CD14-positive monocyte (primary cell): ENCODE measurements around the gene VTN. TPM values are rescaled to one million over a fixed set of nuclear protein-coding genes. Genes with fewer than 3 reads are reported as not detected.
A peak's percentile ranks its signal among the peaks of the same experiment; 100 is the strongest.

Experiments used
- DNase-seq, 3 donors: peaks; one replicate each; pipeline ENCODE4 v3.0.0-alpha.2; 2011 to 2022
- H2AFZ ChIP-seq: 2 replicates; pipeline ENCODE4 v1.6.0; 2012; ENCODE audit warnings: mild to moderate bottlenecking, low read depth, low read length, inconsistent platforms; ENCODE audit not compliant: insufficient read depth, poor library complexity, severe bottlenecking
- H3K27ac ChIP-seq, 2 donors: 1 replicate in 1 of 2; 2 replicates in 1 of 2; pipeline ENCODE4 v1.5.1; 2012 to 2013; ENCODE audit warnings: low read length in 2 of 2, control low read depth in 1 of 2, inconsistent platforms in 1 of 2, low read depth in 1 of 2, mild to moderate bottlenecking in 1 of 2
- H3K27me3 ChIP-seq, 2 donors: one replicate each; pipeline versions ENCODE4 v1.6.0 to v1.6.1; 2011 to 2013; ENCODE audit warnings: low read length in 2 of 2; ENCODE audit not compliant: control insufficient read depth in 2 of 2, insufficient read depth in 2 of 2
- H3K36me3 ChIP-seq, 2 donors: replicated peaks in 1 of 2; 1 replicate in 1 of 2; 2 replicates in 1 of 2; pipeline versions ENCODE4 v1.5.1 to v1.6.1; 2012 to 2013; ENCODE audit warnings: low read length in 2 of 2, control low read depth in 1 of 2, inconsistent platforms in 1 of 2, mild to moderate bottlenecking in 1 of 2; ENCODE audit not compliant: insufficient read depth in 2 of 2, control insufficient read depth in 1 of 2
- H3K4me1 ChIP-seq, 2 donors: 1 replicate in 1 of 2; 2 replicates in 1 of 2; pipeline versions ENCODE4 v1.5.1 to v1.6.1; 2012 to 2013; ENCODE audit warnings: low read length in 2 of 2, control low read depth in 1 of 2, inconsistent platforms in 1 of 2, mild to moderate bottlenecking in 1 of 2, moderate library complexity in 1 of 2; ENCODE audit not compliant: insufficient read depth in 2 of 2, control insufficient read depth in 1 of 2
- H3K4me2 ChIP-seq: replicated peaks from 2 replicates; pipeline ENCODE3; 2012; ENCODE audit warnings: low read length, moderate library complexity, mild to moderate bottlenecking; ENCODE audit not compliant: poor library complexity, severe bottlenecking; ENCODE audit errors: extremely low read depth
- H3K4me3 ChIP-seq, 3 experiments: fragments of 200-600 bp in 1 of 3; sonication (generic) in 1 of 3; replicated peaks in 1 of 3; 1 replicate in 2 of 3; 2 replicates in 1 of 3; pipeline ENCODE4 v1.5.1; 2011 to 2013; ENCODE audit warnings: low read length in 3 of 3, mild to moderate bottlenecking in 3 of 3, control low read depth in 2 of 3, low read depth in 2 of 3, inconsistent platforms in 1 of 3, moderate library complexity in 1 of 3
- H3K79me2 ChIP-seq: 2 replicates; pipeline ENCODE4 v1.6.0; 2012; ENCODE audit warnings: mild to moderate bottlenecking, control low read depth, inconsistent platforms, low read length, moderate library complexity; ENCODE audit not compliant: insufficient read depth
- H3K9ac ChIP-seq: 2 replicates; pipeline ENCODE4 v1.6.0; 2017; ENCODE audit warnings: low read length, mild to moderate bottlenecking; ENCODE audit not compliant: insufficient read depth, poor library complexity, severe bottlenecking
- H3K9me3 ChIP-seq, 2 donors: replicated peaks in 1 of 2; 1 replicate in 1 of 2; 2 replicates in 1 of 2; pipeline versions ENCODE4 v1.5.1 to v1.6.1; 2012 to 2013; ENCODE audit warnings: low read length in 2 of 2, control low read depth in 1 of 2; ENCODE audit not compliant: control insufficient read depth in 1 of 2, insufficient read depth in 1 of 2
- H4K20me1 ChIP-seq: 2 replicates; pipeline ENCODE4 v1.6.0; 2012; ENCODE audit warnings: mild to moderate bottlenecking, low read length, control low read depth, moderate library complexity; ENCODE audit not compliant: insufficient read depth
- H3K27ac Mint-ChIP-seq, 7 donors: one replicate each; pipeline ENCODE4 v1.8.0; 2020; ENCODE audit warnings: mild to moderate bottlenecking in 7 of 7, mixed read lengths in 7 of 7, moderate library complexity in 6 of 7, inconsistent platforms in 2 of 7
- H3K27me3 Mint-ChIP-seq, 3 donors: one replicate each; pipeline ENCODE4 v1.8.0; 2021 to 2022; ENCODE audit warnings: low read depth in 3 of 3, mild to moderate bottlenecking in 3 of 3, mixed read lengths in 3 of 3, moderate library complexity in 3 of 3, inconsistent platforms in 1 of 3
- H3K36me3 Mint-ChIP-seq, 2 donors: one replicate each; pipeline ENCODE4 v1.8.0; 2020; ENCODE audit warnings: mixed read lengths in 2 of 2, inconsistent platforms in 1 of 2, mild to moderate bottlenecking in 1 of 2
- H3K4me1 Mint-ChIP-seq: one replicate; pipeline ENCODE4 v1.8.0; 2020; ENCODE audit warnings: mild to moderate bottlenecking, mixed read lengths
- H3K4me3 Mint-ChIP-seq, 2 donors: one replicate each; pipeline ENCODE4 v1.8.0; 2020; ENCODE audit warnings: mild to moderate bottlenecking in 2 of 2, mixed read lengths in 2 of 2, moderate library complexity in 1 of 2
- H3K9me3 Mint-ChIP-seq, 7 donors: one replicate each; pipeline ENCODE4 v1.8.0; 2020 to 2022; ENCODE audit warnings: mixed read lengths in 7 of 7, mild to moderate bottlenecking in 6 of 7, moderate library complexity in 6 of 7, inconsistent platforms in 2 of 7
- CTCF ChIP-seq: fragments of 200-600 bp; IDR thresholded peaks from one replicate; pipeline ENCODE4 v1.8.0; 2022; ENCODE audit warnings: antibody characterized with exemption, mild to moderate bottlenecking
- WGBS: methylation state at CpG from one replicate; pipeline ENCODE4 v1.1.5; 2013; ENCODE audit warnings: missing lambda C conversion rate; ENCODE audit not compliant: insufficient coverage; 5-methylcytosine and 5-hydroxymethylcytosine counted together
- intact Hi-C, 2 donors: fragments of 100-400 bp; cut with micrococcal nuclease; formaldehyde crosslinking; loops; one replicate each; pipeline versions ENCODE4 v1.15.0 to v1.15.1; 2023
- polyA plus RNA-seq, 3 donors: library from polyadenylated mRNA; depleted of rRNA in 1 of 3; unstranded in 2 of 3; stranded (reverse) in 1 of 3; fragments of 300-500 nt in 2 of 3; fragments of >200 nt in 1 of 3; fragmentation: Illumina TruSeq in 2 of 3; gene quantifications; 1 replicate in 2 of 3; 2 replicates in 1 of 3; pipeline ENCODE4 v1.2.3, GENCODE V29; 2012 to 2021

VTN gene
- polyA plus RNA-seq, 3 donors: not detected

- Histone ChIP-seq H3K9me3 (no peaks in the 10 kb centered on the region), H3K79me2 (peaks cover 71% of the 10 kb centered on the region), H2AFZ (peak overlapping the region; percentile 94), H3K36me3 (peaks cover 18 to 32% of the 10 kb centered on the region in 2 donors), H3K4me2 (peak overlapping the region; percentile 96), H3K27ac (peak overlapping the region; percentile 57 to 96), H3K27me3 (no peaks in the 10 kb centered on the region), H3K4me1 (peaks cover 31 to 36% of the 10 kb centered on the region in 2 donors), H4K20me1 (peaks cover 12% of the 10 kb centered on the region), H3K4me3 (peak overlapping the region; percentile 62 to 93 (median 76)), H3K9ac (peak overlapping the region; percentile 83)
- Mint-ChIP-seq H3K27ac (peak overlapping the region; percentile 92 to 98 (median 96)), H3K27me3 (peaks cover 0 to 1% (median 0%) of the 10 kb centered on the region in 3 donors), H3K4me1 (peaks cover 40% of the 10 kb centered on the region), H3K9me3 (no peaks in the 10 kb centered on the region), H3K4me3 (peak overlapping the region; percentile 93 to 95), H3K36me3 (peaks cover 31 to 35% of the 10 kb centered on the region in 2 donors)
- 16% methylated on average over 13 of the region's 18 CpGs for WGBS
- no peak for DNase-seq
- no peak for TF ChIP-seq CTCF
- intact Hi-C loops: loop anchor here (1.0 to 10.0 kb wide), 5 partner anchors 14 to 618 kb away; partner anchors contain the start of genes POLDIP2 (in 2 of the 2), ALDOC (in 1 of the 2), NLK (in 1 of the 2) and PHF12 (in 1 of the 2)
These were observed 35.4 kb downstream of the VTN start for GRCh38 chr17:28334666-28335200.

- Histone ChIP-seq H3K9ac (peak overlapping the region; percentile 83), H3K27ac (peak overlapping the region; percentile 57 to 96), H3K9me3 (no peaks in the 10 kb centered on the region), H3K4me3 (peak overlapping the region; percentile 62 to 93 (median 76)), H3K36me3 (peaks cover 23 to 33% of the 10 kb centered on the region in 2 donors), H3K79me2 (peaks cover 71% of the 10 kb centered on the region), H3K27me3 (no peaks in the 10 kb centered on the region), H4K20me1 (peaks cover 6% of the 10 kb centered on the region), H3K4me2 (peak overlapping the region; percentile 96), H2AFZ (peak overlapping the region; percentile 25), H3K4me1 (peaks cover 31 to 36% of the 10 kb centered on the region in 2 donors)
- Mint-ChIP-seq H3K27ac (peak overlapping the region; percentile 92 to 98 (median 96)), H3K27me3 (peaks cover 0 to 1% (median 0%) of the 10 kb centered on the region in 3 donors), H3K9me3 (no peaks in the 10 kb centered on the region), H3K36me3 (peaks cover 26 to 35% of the 10 kb centered on the region in 2 donors), H3K4me1 (peaks cover 40% of the 10 kb centered on the region), H3K4me3 (peak overlapping the region; percentile 93 to 95)
- 0% methylated on average over 2 of the region's 6 CpGs for WGBS
- intact Hi-C loops: loop anchor here in 1 of 2 donors (2.0 to 10.0 kb wide), 3 partner anchors 13 to 289 kb away; partner anchors contain the start of genes ALDOC, NLK and PIGS
- no peak for TF ChIP-seq CTCF
- DNase-seq: peak; percentile 49 to 78 (median 67)
These were observed 35.9 kb downstream of the VTN start for GRCh38 chr17:28334171-28334570.
